Astrocyte of the hippocampus (primary cell): ENCODE data around the gene NDUFS3.

Source experiments
- DNase-seq: peaks from one replicate; pipeline ENCODE4 v3.0.0; 2011; ENCODE audit warnings: low read depth, low spot score

The NDUFS3 gene

DNA sequence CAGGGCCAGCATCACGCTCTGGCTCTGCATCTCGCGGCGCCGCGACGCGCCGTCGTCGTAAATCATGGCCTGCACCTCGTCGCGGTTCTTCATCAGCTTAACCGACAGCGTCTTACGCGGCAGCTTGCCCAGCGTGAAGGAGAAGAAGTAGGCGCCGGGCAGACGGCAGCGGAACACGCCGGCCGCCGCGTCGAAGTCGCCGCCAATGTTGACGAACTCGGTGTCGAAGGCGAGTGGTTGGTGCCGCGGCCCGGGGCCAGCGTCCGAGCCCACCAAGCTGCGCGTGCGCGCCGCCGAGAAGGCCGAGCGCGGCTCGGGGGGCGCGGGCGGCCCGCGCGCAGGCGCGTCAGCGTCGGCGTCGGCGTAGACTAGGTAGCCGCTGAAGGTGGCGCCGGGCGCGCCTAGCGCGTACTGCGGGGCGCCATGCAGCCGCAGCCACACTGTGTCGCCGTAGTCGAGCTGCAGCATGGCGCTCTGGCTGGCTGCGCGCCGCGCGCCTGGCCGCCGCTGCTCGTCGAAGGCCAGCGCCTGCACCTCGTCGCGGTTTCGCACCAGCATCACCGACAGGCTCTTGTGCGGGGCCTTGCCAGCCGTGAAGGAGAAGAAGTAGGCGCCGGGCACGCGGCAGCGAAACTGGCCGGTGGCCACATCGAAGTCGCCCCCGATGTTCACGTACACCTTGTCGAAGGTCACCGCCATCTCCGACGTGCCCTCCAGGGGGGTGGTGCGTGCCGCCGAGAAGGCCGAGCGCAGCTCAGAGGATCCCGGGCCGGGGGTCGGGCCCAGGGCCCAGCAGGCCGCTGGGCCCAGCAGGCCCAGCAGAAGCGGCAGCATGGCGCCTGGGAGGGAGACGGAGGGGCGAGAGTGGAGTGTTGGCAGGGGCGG is 11.3 kb downstream of the NDUFS3 start:
- DNase-seq, result peak; percentile 46

DNA sequence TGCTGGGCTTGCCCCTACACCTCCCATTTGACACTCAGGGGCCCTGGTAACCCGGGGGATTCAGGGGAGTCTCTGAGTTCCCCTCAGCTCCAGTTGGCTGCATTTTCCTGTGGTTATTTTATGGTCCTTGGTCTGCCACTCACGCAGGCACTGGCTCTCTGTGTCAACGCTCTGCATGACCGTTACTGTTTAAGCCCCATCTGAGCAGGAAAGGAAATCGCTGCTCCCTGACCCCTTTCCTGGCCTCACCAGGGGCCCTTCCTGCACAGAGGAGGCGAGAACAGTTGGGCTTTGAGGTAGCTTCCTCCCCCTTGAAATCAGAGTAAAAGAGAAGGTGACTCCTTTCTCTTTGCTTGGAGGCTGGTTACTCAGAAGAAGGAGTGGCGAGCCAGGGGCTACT is 12.9 kb downstream of the NDUFS3 start:
- DNase-seq, result no peak

DNA sequence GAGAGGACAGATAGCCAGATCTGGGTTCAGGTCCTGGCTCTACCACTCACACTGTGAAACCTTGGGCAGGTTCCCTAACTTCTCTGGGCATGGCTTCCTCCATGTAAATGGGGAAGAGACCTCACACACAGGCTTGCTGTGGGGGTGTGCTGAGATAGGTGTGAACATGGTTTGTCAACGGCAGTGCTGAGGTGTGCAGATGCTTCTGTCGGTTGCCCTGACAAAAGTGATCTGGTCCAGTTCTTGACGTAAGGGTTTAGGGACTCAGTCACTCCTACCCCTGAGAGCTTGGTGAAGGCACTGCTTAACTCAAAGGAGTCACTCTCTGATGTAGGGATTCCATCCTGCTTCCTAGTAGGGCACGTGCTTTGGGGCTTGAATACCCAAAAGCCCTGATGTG is 13.4 kb downstream of the NDUFS3 start:
- DNase-seq, result no peak

DNA sequence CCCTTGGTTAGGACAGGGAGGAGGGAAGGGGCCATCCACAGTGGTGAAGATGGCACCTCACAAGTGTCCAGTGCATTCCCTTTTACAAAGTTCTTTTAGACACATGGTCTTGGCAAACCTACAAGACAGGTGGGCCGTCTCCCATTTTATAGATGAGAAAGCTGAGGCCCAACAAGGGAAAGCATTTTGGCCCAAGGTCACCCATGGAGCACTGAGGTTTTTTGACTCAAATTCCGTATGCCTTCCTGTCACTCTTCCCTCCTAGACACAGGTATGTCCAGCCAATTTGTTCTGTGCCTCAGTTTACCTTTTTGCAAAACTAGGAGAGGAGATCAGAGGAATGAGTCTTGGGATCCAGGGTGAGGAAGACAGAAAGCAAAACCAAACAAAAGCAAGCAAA is 14.1 kb downstream of the NDUFS3 start:
- DNase-seq, result no peak

DNA sequence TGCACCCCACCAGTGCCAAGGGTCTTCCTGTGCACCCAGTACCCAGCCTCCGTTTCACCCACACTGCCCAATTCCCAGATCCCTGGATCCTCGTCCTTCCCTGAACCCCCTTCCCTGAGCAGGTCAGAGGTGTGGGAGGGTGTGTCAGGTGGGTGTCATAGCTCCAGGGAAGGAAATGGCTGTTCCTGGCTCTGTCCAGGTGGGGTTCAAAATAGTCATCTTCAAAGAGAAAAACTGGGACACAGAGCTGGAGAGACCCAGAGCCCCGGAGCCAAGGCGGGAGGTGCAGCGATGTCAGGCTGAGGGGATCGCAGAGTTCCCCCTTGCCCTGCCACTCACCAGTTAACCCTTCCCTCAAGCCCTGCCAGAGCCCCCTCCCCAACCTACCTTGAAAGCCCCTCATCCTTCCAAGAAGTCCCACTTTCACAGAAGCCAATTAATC is 14.6 kb downstream of the NDUFS3 start:
- no peak for DNase-seq

DNA sequence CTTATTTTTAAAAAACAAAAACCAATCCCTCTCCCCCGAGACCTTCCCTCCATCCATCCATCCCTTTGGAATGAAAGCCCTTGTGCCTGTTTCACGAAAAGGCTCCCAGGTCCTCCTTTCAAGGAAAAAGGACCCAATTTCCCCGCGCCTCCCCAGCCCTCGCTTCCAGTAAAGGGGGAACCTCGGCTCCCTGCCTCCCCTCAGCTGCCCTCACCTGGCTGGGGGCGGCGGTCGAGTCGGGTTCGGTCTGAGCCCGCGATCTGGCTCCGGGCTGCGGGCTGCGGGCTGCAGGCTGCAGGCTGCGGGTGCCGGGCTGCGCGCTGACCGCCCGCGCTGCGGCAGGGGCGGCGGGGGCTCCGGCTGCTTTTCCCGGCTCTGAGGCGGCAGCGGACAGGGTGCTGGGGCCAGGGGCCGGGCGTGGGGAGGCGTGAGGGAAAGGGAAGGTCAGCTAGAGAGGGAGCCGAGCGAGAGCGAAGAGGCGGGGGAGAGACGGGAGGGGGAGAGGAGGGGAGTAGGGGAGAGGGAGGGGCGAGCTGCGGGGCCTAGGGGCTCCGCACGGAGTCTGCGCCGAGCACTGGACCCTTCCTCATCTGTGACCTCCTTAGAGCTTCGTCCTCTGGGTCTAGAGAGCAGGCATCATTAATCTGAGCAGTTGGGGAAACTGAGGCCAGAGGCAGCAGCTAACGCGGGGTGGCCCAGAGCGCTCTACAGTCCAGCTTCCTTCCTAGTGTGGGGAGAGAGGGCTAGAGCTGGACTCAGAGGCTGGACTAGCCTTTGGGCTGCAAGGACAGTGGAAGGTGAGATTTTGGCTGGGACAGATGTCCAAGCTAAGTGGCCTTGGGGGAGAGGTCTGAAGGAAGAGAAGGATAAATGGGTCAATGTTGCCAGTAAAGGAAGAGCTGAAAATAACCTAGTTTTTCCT is 15.3 kb downstream of the NDUFS3 start, which contains the start of gene C1QTNF4:
Gene C1QTNF4, minus strand, starts transcription at position 478 of the 922 bp plus-strand sequence. CDS start 3,601 bp downstream, outside the sequence.
- peak; percentile 25 for DNase-seq

DNA sequence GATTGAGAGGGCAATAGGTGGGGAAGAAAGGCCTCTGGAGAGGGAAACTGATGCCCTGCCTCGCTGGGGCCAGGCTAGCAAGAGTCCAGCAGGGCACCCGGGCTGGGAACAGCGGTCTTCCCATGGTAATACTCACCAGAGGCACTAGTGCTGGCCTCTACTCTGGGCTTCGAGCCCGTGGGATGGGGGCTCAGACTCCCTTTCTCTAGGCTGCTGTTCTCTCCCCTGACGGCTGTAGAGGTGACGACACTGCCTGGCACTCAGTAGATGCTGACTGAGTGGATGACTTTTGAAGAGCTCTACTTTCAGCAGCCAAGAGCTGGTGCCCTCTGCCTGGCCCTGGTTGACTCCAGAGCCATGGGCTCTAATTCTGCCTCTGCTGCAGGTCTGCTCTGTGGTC is 16.2 kb downstream of the NDUFS3 start:
- DNase-seq, result no peak

DNA sequence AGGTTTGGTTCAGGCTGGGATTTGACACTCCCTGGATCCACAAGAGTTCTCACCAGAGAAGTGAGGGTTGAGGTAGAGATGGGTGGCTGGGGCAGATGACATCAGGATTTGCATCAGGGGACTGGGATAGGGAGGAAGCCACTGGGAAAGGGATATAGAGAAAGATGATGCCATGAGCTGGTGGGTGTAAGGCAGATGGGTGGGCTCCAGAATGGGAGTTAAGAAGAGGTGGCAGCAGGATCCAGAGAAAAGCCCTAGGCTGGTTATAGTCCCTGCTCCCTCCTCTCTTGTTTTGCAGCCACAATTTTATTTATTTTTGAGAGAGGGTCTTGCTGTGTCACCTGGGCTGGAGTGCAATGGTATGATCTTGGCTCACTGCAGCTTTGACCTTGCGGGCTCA is 17.1 kb downstream of the NDUFS3 start:
- DNase-seq, result no peak

DNA sequence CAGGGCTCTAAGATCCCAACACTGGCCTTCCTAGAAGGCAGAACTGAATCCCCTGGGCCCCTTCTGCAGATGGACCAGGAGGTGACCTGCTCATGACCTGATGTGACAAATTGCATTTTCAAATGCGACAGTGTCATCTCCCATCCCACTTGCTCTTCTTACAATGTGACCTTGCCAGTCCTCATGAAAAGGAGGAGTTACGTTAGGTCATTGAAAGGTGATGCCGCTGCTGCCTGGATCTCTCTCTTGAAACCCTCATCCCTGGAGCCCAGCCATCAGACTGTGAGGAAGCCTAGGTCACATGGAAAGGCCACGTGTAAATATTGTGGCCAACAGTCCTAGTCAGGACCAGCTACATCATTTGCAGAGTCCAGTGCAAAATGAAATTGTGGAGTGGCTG is 21.0 kb downstream of the NDUFS3 start:
- DNase-seq, result no peak

DNA sequence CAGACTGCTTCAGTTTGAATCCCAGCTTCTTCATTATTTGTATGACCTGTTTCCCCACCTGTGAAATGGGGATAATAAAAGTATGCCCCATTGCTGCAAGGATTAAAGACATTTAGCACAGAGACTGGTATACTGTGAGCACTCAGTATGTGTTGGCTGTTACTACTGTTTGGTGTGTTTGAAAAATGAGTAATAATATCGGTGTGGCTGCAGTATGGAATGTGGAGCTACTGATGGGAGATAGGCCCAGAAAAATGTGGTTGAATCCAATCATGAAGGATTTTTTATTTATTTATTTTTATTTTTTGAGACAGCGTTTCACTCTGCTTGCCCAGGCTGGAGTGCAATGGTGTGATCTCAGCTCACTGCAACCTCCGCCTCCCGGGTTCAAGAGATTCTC is 24.4 kb downstream of the NDUFS3 start:
- no peak for DNase-seq

DNA sequence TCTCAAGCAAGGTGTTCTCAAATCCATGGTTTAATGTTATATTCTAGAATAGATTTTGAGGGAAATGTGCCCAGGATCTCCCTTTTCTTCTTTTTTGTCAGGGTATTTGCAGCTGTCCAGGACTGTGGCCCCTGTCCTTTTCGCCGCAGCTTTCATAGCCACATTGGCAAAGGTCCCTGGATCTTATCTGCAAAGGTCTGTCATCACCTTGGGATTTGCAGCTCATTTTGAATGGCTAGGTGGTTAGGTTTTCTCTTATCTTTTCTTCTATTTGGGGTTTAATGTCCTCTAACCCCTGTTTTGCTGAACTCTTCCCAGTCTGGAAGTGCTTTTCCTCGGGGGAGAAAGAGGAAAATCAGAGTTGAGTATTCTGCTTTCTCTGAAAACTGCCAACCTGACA is 27.0 kb downstream of the NDUFS3 start:
- no peak for DNase-seq

DNA sequence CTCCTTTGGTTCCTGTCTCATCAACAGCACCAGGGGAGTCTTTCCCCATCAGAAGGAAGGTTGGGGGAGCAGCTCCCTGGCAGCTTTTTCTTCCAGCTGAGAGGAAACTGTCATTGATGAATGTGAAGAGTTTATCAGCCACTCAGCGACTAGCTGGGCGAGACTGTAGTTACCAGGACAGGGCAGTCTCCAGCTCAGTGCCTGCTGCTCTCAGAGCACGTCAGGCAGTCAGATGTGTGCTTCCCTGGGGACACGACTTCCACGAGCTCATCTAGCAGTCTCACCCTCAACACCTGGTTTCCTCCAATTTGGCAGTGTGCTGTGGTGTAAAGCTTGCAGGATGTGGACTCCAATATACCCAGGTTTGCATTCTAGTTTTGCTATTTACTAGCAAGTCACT is 27.9 kb downstream of the NDUFS3 start:
- DNase-seq, result no peak

DNA sequence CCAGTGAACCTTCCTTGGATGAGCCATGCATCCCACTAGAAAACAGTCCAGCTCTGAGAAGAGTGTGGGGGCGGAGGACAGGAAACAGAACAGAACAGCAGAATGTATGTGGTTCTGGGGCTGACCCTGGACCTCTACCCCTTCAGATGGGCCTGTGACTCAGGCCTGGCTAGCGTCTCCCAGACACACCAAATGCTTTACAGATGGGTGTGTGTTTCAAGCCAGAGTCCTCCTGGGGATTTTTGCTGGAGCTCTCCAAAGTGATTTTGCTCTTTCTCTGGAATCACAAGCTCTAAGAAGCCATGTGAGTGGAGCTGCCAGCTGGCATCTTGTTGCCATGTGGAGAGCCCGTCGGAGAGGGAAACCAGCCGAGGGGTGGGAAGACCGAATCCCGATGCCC is 28.5 kb downstream of the NDUFS3 start:
- peak; percentile 42 for DNase-seq

DNA sequence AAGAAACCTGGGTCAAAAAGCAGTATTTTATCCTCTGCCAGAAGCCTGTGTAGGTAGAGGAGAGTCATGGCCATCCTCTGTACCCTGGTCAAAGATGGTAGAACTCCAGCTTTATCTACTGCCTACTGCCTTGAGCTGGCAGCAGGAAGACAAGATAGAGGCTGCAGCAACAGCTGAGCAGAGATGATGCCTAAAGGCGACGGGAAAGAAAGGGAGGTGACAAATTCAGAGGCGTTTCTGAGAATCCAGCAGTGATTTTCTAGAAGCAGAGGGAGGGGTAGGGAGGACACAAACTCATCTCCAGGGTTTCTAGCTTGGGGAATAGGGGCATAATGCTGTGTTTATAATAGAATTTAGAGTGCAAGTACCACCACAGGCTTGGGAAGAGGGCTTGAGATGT is 30.8 kb downstream of the NDUFS3 start:
- no peak for DNase-seq

DNA sequence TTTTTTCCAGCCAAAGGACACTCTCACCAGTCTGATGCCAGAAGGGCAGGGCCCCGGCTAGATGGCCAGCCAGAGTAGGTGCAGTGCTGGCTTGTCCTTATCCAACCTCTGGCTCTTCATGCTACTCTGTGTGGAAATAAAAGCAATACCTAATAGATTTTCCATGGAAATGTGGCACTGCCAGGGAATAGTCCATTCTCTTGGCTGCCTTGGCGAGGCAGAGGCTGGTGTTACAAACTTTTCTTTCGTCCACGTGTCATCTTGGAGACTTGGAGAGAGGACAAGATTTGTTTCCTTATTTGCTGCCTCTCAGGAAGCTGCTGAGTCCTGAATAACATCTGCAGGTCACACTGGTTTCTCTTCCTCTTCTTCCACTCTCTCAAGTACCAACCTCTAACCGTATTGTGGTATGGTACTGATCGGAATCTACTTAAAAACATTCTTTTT is 32.5 kb downstream of the NDUFS3 start:
- no peak for DNase-seq

DNA sequence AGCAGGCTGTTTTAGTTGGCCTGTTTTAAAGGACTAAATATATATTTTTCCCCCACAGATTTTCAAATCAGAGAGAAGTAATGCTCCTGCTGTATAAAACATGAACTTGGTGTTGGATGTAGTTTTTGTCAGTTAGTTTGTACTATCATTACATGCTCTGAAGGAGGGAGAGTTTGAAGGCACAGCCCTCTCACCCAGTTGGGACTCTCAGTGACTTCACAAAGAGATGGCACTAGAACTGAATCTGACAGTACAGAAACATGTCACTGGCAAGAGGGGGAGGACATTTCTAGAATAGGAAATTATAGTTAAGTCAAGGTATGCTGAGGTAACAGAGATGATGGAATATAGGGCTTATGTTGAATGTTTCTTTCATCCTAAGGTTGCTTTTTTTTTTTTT is 36.4 kb downstream of the NDUFS3 start:
- DNase-seq, result no peak

DNA sequence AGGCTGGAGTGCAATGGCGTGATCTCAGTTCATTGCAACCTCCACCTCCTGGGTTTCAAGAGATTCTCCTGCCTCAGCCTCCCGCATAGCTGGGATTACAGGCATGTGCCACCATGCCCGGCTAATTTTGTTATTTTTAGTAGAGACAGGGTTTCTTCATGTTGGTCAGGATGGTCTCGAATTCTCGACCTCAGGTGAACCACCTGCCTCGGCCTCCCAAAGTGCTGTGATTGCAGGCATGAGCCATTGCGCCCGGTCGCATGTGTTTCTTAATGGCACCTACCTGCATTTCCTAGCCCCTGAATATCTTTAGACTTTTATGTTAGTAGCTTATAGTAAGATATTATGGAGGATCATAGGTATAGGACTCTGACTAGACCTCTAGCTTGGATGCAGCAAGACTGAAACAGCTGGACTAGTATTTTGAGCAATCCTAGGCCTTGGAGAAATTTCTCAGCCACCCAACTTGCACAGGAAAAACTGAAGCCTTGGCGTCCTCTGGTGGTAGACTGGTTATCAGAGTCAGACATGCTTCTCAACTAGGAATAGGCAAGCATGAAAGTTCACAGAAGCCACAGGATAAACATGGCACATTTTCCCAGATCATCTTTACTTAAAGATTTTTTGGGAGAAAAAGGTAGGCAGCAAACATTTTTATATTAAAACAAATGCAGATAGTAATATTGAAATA is 38.0 kb downstream of the NDUFS3 start:
- DNase-seq, result peak; percentile 77

DNA sequence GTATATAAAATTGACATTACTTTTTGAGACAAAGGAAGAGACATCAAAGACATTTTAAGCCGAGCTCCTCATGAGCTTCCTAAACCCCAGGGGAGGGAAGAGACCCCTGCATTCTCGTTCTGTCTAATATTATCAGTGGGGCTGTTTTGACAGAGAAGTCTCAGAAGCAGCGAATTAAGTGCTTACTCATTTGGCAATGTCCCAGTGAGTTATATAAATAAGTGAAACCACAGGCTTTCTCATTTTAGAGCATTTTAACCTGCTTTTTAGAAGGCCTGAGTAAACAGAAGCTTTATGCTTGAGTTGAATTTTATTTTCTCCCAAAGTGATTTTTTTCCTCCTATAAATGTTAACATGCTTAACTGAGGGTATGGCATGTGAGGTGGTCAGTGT is 38.5 kb downstream of the NDUFS3 start:
- peak; percentile 67 for DNase-seq

DNA sequence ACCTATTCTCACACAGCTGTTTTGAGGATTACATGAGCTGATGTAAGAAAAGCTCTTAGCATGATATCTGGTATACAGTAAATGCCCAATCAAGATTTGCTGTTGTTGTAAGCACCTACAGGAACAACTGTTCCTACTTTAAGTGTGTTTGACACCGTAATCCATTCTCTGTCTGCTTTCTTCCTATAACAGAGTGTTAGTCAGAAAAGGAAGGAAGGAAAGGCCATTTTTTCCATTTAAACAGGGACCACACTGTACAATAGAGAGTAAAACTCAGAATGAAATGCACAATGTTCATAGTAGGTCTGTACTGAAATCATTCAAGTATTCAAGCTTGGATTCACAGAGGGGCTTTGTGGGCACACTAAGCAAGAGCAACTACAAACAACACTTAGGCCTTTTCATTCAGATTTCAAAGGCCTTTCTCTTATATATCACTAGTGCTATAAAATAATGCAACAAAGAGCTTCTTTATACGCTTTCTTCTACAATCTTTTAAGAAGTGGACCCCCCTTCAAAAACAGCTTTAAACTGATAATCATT is 42.0 kb downstream of the NDUFS3 start:
- no peak for DNase-seq

DNA sequence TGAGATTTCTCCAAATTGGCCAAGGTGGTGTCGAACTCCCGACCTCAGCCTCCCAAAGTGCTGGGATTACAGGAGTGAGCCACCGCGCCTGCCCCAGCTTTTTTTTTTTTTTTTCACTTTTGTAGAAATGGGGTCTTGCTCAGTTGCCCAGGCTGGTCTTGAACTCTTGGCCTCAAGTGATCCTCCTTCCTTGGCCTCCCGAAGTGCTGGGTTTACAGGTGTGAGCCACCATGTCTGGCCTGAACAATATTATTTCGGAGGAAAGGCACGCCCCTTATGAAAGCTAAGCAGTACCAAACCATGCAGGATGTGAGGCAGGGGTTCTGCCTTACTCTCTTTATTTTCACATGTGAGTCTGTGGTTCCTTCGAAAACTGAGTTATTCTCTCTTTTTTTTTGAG is 47.4 kb downstream of the NDUFS3 start:
- DNase-seq, result no peak

DNA sequence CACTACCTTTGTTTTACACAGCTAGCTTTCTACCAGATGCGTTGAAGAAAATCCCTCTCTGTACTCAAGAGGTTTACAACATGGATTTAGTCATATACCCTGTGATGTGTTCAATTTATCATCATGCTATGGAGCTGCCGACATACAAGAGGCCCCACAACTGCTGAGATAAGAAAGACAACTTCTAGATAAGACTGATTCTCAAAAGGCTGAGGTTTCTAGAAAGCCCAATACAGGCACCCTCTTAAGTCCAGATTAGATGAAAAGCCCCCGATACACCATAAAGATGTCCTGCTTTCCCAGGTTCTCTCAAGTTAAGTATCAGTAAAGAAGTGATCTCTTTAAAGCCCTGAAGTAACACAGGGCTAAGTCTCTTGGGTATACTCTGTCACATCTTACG is 49.2 kb downstream of the NDUFS3 start:
- DNase-seq, result no peak

DNA sequence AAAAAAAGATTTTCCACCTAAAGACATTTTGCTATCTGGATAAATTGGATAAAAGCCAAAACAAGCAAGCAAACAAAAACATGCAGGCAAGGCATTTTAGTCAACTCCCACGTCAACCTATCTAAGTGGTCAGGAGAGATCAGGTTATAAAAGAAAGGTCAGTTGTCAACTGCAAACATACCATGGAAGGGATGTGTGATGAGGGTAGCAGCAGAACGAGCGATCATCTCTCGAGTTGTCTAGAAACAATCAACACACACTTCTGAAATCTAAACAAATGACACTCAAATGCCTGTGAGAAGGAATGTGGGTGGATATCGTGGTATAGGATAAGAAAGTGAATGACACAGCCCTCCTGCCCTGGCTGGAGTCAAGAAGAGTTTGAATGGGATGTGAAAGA is 52.6 kb downstream of the NDUFS3 start:
- peak; percentile 26 for DNase-seq
